HG02642 (cell line): ENCODE data around the gene PLPP3.

ENCODE experiments used
- ATAC-seq: cut with Tn5 transposase; IDR thresholded peaks from one replicate; pipeline ENCODE4 v1.9.1; 2021; ENCODE audit warnings: mild to moderate bottlenecking; ENCODE audit not compliant: unreplicated experiment, poor library complexity

PLPP3 gene

GRCh38 chr1:56550859-56551188 is 28.5 kb downstream of the PLPP3 start:
- ATAC-seq = no peak

GRCh38 chr1:56550138-56550858 is 29.1 kb downstream of the PLPP3 start:
- no peak for ATAC-seq

- no peak for ATAC-seq
Measured at GRCh38 chr1:56548571-56548970, 30.8 kb downstream of the PLPP3 start.

GRCh38 chr1:56547977-56548376 is 31.4 kb downstream of the PLPP3 start:
- ATAC-seq = no peak

- ATAC-seq = no peak
Measured at GRCh38 chr1:56547473-56547872, 31.9 kb downstream of the PLPP3 start.

- ATAC-seq = no peak
Measured at GRCh38 chr1:56545711-56546110, 33.7 kb downstream of the PLPP3 start.

GRCh38 chr1:56543783-56544612 is 35.4 kb downstream of the PLPP3 start:
- ATAC-seq = no peak

GRCh38 chr1:56542651-56543050 is 36.7 kb downstream of the PLPP3 start:
- no peak for ATAC-seq

GRCh38 chr1:56541408-56541807 is 38.0 kb downstream of the PLPP3 start:
- ATAC-seq = no peak

- no peak for ATAC-seq
Measured at GRCh38 chr1:56540467-56540866, 38.9 kb downstream of the PLPP3 start.

GRCh38 chr1:56539520-56539931 is 39.8 kb downstream of the PLPP3 start:
- no peak for ATAC-seq

- ATAC-seq = no peak
Measured at GRCh38 chr1:56538532-56538931, 40.8 kb downstream of the PLPP3 start.

GRCh38 chr1:56537660-56538059 is 41.7 kb downstream of the PLPP3 start:
- ATAC-seq = no peak

- ATAC-seq = no peak
Measured at GRCh38 chr1:56535939-56536338, 43.4 kb downstream of the PLPP3 start.

- ATAC-seq = no peak
Measured at GRCh38 chr1:56535362-56535761, 44.0 kb downstream of the PLPP3 start.

GRCh38 chr1:56534130-56534651 is 45.2 kb downstream of the PLPP3 start:
- ATAC-seq = no peak

- ATAC-seq = no peak
Measured at GRCh38 chr1:56533621-56534020, 45.7 kb downstream of the PLPP3 start.

GRCh38 chr1:56533197-56533596 is 46.2 kb downstream of the PLPP3 start:
- no peak for ATAC-seq

GRCh38 chr1:56532350-56532683 is 47.0 kb downstream of the PLPP3 start:
- no peak for ATAC-seq

GRCh38 chr1:56531624-56532349 is 47.6 kb downstream of the PLPP3 start:
- no peak for ATAC-seq

GRCh38 chr1:56529801-56530200 is 49.6 kb downstream of the PLPP3 start:
- ATAC-seq = no peak
